Breast epithelium (tissue), 4 donors: ENCODE results near the gene SETBP1. TPM values are rescaled to one million over a fixed set of nuclear protein-coding genes. Genes with fewer than 3 reads are reported as not detected.

ENCODE experiments used
- DNase-seq, 2 donors: peaks; one replicate each; pipeline ENCODE4 v3.0.0-alpha.2; 2019; ENCODE audit warnings: low spot score in 2 of 2
- H3K27ac ChIP-seq, 2 donors: fragments of 200-600 bp; sonication (generic) in 1 of 2; one replicate each; pipeline ENCODE4 v1.5.1; 2016 to 2019; ENCODE audit warnings: mild to moderate bottlenecking in 1 of 2
- H3K27me3 ChIP-seq, 2 donors: fragments of 200-600 bp; sonication (generic) in 1 of 2; one replicate each; pipeline versions ENCODE4 v1.5.1 to v1.6.0; 2017 to 2019; ENCODE audit warnings: control low read depth in 1 of 2, mild to moderate bottlenecking in 1 of 2
- H3K36me3 ChIP-seq: fragments of 200-600 bp; one replicate; pipeline ENCODE4 v1.5.1; 2019
- H3K4me1 ChIP-seq, 2 donors: fragments of 200-600 bp; sonication (generic); one replicate each; pipeline ENCODE4 v1.5.1; 2016 to 2019; ENCODE audit warnings: control low read depth in 1 of 2
- H3K4me3 ChIP-seq, 3 donors: fragments of 200-600 bp; sonication (generic); 1 replicate in 2 of 3; 2 replicates in 1 of 3; pipeline ENCODE4 v1.5.1; 2016 to 2019; ENCODE audit warnings: mild to moderate bottlenecking in 3 of 3, moderate library complexity in 2 of 3
- H3K9me3 ChIP-seq, 2 donors: fragments of 200-600 bp; sonication (generic) in 1 of 2; one replicate each; pipeline ENCODE4 v1.5.1; 2016 to 2019; ENCODE audit warnings: control low read depth in 1 of 2
- POLR2A ChIP-seq: fragments of 450-650 bp; IDR thresholded peaks from one replicate; pipeline ENCODE4 v1.6.1; 2016; ENCODE audit warnings: antibody characterized with exemption, mild to moderate bottlenecking, moderate library complexity
- POLR2AphosphoS5 ChIP-seq, 3 donors: sonication (generic); formaldehyde crosslinking; IDR thresholded peaks; one replicate each; pipeline ENCODE4 v1.6.1; 2017; ENCODE audit warnings: antibody characterized with exemption in 3 of 3
- intact Hi-C: fragments of 100-400 bp; cut with DNase I; formaldehyde crosslinking; loops from one replicate; pipeline ENCODE4 v1.15.1; 2023; ENCODE audit warnings: low total_unique reads
- total RNA-seq, 3 donors: library from RNA; depleted of rRNA; stranded (reverse); fragments of >200 nt; gene quantifications; one replicate each; pipeline ENCODE4 v1.1.0, GENCODE V29; 2016
- TF ChIP-seq, protein P1 (sequence below), 3 donors: fragments of 450-650 bp; IDR thresholded peaks; one replicate each; pipeline ENCODE4 v1.5.1; 2016 to 2017; ENCODE audit warnings: antibody characterized with exemption in 3 of 3, mild to moderate bottlenecking in 3 of 3, moderate library complexity in 3 of 3

The SETBP1 gene
- total RNA-seq, 3 donors from 2014 or later, result 26.2 to 40.1 (median 37.0) TPM

GRCh38 chr18:44876755-44877154, 196.1 kb downstream of the SETBP1 start:
- TF ChIP-seq, protein P1, sequence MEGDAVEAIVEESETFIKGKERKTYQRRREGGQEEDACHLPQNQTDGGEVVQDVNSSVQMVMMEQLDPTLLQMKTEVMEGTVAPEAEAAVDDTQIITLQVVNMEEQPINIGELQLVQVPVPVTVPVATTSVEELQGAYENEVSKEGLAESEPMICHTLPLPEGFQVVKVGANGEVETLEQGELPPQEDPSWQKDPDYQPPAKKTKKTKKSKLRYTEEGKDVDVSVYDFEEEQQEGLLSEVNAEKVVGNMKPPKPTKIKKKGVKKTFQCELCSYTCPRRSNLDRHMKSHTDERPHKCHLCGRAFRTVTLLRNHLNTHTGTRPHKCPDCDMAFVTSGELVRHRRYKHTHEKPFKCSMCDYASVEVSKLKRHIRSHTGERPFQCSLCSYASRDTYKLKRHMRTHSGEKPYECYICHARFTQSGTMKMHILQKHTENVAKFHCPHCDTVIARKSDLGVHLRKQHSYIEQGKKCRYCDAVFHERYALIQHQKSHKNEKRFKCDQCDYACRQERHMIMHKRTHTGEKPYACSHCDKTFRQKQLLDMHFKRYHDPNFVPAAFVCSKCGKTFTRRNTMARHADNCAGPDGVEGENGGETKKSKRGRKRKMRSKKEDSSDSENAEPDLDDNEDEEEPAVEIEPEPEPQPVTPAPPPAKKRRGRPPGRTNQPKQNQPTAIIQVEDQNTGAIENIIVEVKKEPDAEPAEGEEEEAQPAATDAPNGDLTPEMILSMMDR (IDR thresholded peaks at IDR 0.05), result no peak
- TF ChIP-seq POLR2A, result no peak
- TF ChIP-seq POLR2AphosphoS5 (IDR thresholded peaks at IDR 0.05), result no peak
- Histone ChIP-seq H3K4me3 (no peak overlapping the region), H3K9me3 (no peaks in the 10 kb centered on the region), H3K27me3 (no peaks in the 10 kb centered on the region), H3K36me3 (no peaks in the 10 kb centered on the region), H3K4me1 (no peaks in the 10 kb centered on the region), H3K27ac (no peak overlapping the region)
- intact Hi-C loops, result no loop called here
- no peak for DNase-seq

DNA sequence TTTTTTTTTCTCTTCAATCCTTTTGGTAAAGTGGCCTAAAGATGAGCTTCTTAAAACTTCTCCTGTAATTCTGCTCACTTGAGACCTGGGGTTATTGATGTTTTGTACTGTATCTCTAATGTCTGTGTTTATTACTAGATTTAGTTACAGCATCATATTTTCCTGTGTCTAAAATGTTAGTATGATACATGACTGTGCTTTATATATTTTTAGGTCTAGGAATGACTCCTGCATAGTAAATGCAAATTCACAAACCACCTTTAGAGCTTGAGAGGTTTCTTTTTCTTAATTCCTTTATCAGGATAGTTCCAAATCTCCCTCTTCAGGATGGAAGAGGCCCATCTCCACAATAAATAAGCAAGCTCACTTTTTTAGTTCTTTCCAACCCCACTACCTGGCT, 197.6 kb downstream of the SETBP1 start:
- H3K36me3 ChIP-seq, result no peaks in the 10 kb centered on the region
- intact Hi-C loops, result no loop called here
- no peak overlapping the region for H3K4me3 ChIP-seq
- H3K9me3 ChIP-seq, result no peaks in the 10 kb centered on the region
- H3K27me3 ChIP-seq, result no peaks in the 10 kb centered on the region
- no peaks in the 10 kb centered on the region for H3K4me1 ChIP-seq
- H3K27ac ChIP-seq, result no peak overlapping the region
- TF ChIP-seq POLR2A (no peak), POLR2AphosphoS5 (IDR thresholded peaks at IDR 0.05) (no peak)
- TF ChIP-seq, protein P1 (IDR thresholded peaks at IDR 0.05), result no peak
- DNase-seq, result no peak

GRCh38 chr18:44880170-44880569, 199.5 kb downstream of the SETBP1 start:
- intact Hi-C loops, result no loop called here
- Histone ChIP-seq H3K36me3 (no peaks in the 10 kb centered on the region), H3K27ac (no peak overlapping the region)

DNA sequence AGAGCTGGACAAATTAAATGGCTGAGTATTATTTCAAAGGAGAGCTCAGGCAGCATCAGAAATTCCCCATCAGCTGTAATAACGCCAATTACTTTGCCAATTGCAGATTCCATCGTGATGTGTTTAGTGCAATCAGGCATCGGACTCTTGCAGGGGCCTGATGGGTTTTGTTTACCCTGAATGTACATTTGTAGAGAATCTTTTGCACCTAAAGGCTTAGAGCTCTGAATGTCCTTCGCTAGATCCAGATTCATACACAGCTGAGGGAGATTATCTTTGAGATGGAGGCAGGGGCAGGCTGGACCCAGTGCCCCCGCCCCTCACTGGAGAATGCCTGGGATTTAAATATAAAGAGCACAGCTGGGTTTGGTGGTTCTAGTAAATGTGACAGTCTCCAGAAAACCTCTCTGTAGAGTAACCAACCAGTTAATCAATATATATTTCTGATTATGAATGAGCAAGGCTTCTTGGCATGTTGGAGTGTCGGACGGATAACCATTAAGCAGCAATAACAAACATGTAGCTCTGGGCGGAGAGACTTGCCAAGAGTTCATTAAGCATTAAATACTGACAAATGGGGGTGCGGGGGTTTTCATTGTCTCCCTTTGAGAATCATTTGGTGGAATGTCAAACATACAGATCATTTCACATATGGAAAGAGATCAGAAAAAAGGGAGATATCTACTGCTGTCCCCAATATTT, 200.9 kb downstream of the SETBP1 start:
- no peak for TF ChIP-seq POLR2A
- no peak for TF ChIP-seq POLR2AphosphoS5 (IDR thresholded peaks at IDR 0.05)
- TF ChIP-seq, protein P1 (IDR thresholded peaks at IDR 0.05), result no peak
- Histone ChIP-seq H3K27ac (no peak overlapping the region), H3K4me3 (no peak overlapping the region), H3K36me3 (no peaks in the 10 kb centered on the region), H3K4me1 (no peaks in the 10 kb centered on the region), H3K9me3 (no peaks in the 10 kb centered on the region), H3K27me3 (no peaks in the 10 kb centered on the region)
- intact Hi-C loops, result loop anchor here (2.0 kb wide), 1 partner anchor 77 kb away; no protein-coding TSS in a partner anchor
- no peak for DNase-seq

More at GRCh38 chr18:44880170-44880569, 199.5 kb downstream of the SETBP1 start:
- no peak for DNase-seq
- H3K27me3 ChIP-seq, result no peaks in the 10 kb centered on the region
- H3K4me1 ChIP-seq, result no peaks in the 10 kb centered on the region
- no peaks in the 10 kb centered on the region for H3K9me3 ChIP-seq
- TF ChIP-seq POLR2AphosphoS5 (IDR thresholded peaks at IDR 0.05), result no peak
- TF ChIP-seq POLR2A, result no peak
- TF ChIP-seq, protein P1 (IDR thresholded peaks at IDR 0.05), result no peak
- no peak overlapping the region for H3K4me3 ChIP-seq

- intact Hi-C loops, result loop anchor here (2.0 kb wide), 1 partner anchor 78 kb away; no protein-coding TSS in a partner anchor
- no peaks in the 10 kb centered on the region for H3K36me3 ChIP-seq
- H3K4me3 ChIP-seq, result no peak overlapping the region
- TF ChIP-seq POLR2AphosphoS5 (IDR thresholded peaks at IDR 0.05) (no peak), POLR2A (no peak)
- TF ChIP-seq, protein P1 (IDR thresholded peaks at IDR 0.05), result no peak
- H3K27ac ChIP-seq, result no peak overlapping the region
- no peaks in the 10 kb centered on the region for H3K9me3 ChIP-seq
- no peaks in the 10 kb centered on the region for H3K4me1 ChIP-seq
- H3K27me3 ChIP-seq, result no peaks in the 10 kb centered on the region
- DNase-seq, result no peak
These were observed 201.6 kb downstream of the SETBP1 start for GRCh38 chr18:44882163-44882868.
